GM20000 (cell line): ENCODE data around the gene RFT1.

ENCODE experiments used
- DNase-seq: peaks from one replicate; pipeline ENCODE4 v3.0.0; 2012; ENCODE audit warnings: low spot score
- TF ChIP-seq, protein P1 (sequence below): IDR thresholded peaks from 2 replicates; pipeline ENCODE4 v1.5.1; 2012; ENCODE audit warnings: mild to moderate bottlenecking, control low read depth; ENCODE audit errors: extremely low read depth, missing control alignments

RFT1 gene

DNA sequence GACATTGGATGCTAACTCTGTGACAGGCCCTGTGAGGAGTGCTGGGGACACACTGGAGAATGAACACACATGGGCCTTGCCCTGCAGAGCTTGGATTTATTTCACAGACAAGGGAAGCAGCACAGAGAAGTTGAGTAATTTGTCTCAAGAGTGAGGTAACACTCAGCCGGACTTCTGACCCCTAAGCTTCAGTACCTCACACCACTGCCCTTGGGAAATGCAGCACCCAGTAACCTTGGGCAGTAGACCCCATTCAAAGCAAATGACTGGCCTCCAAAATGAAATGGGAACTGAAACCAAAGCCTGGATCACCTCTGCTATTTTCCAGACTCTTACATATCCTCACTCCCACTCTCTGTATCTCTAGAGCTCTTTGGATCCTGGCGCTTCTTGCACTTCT, 37.3 kb downstream of the RFT1 start:
- DNase-seq = no peak

GRCh38 chr3:53092216-53092615, 38.0 kb downstream of the RFT1 start:
- DNase-seq = no peak
- TF ChIP-seq, protein P1, sequence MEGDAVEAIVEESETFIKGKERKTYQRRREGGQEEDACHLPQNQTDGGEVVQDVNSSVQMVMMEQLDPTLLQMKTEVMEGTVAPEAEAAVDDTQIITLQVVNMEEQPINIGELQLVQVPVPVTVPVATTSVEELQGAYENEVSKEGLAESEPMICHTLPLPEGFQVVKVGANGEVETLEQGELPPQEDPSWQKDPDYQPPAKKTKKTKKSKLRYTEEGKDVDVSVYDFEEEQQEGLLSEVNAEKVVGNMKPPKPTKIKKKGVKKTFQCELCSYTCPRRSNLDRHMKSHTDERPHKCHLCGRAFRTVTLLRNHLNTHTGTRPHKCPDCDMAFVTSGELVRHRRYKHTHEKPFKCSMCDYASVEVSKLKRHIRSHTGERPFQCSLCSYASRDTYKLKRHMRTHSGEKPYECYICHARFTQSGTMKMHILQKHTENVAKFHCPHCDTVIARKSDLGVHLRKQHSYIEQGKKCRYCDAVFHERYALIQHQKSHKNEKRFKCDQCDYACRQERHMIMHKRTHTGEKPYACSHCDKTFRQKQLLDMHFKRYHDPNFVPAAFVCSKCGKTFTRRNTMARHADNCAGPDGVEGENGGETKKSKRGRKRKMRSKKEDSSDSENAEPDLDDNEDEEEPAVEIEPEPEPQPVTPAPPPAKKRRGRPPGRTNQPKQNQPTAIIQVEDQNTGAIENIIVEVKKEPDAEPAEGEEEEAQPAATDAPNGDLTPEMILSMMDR = no peak

More for the DNA sequence above, 37.3 kb downstream of the RFT1 start:
- TF ChIP-seq, protein P1 = no peak

- TF ChIP-seq, protein P1 = no peak
- DNase-seq = no peak
These were observed 39.2 kb downstream of the RFT1 start for GRCh38 chr3:53091011-53091410.

DNA sequence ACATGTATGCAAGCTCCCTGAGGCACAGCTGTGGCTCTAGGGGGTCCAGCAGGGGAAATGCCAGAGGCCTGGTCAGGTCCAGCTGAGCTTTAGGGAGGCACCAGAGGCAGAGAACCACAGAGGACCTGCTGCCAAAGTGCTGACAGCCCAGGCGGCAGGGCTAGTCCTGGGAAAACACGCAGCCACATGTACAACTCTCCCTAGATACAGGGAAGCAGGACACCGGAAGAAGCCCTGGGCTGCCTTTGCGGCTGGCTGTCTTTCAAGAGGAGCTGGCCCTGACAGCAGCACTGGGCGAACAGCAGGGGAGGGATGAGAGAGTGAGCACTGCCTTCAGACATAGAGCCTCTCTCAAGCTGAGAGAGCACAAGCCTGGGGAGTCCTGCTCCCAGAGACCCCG, 40.7 kb downstream of the RFT1 start:
- no peak for DNase-seq
- TF ChIP-seq, protein P1 = no peak

- TF ChIP-seq, protein P1 = no peak
- DNase-seq = no peak
These were observed 44.8 kb downstream of the RFT1 start for GRCh38 chr3:53085476-53085875.

DNA sequence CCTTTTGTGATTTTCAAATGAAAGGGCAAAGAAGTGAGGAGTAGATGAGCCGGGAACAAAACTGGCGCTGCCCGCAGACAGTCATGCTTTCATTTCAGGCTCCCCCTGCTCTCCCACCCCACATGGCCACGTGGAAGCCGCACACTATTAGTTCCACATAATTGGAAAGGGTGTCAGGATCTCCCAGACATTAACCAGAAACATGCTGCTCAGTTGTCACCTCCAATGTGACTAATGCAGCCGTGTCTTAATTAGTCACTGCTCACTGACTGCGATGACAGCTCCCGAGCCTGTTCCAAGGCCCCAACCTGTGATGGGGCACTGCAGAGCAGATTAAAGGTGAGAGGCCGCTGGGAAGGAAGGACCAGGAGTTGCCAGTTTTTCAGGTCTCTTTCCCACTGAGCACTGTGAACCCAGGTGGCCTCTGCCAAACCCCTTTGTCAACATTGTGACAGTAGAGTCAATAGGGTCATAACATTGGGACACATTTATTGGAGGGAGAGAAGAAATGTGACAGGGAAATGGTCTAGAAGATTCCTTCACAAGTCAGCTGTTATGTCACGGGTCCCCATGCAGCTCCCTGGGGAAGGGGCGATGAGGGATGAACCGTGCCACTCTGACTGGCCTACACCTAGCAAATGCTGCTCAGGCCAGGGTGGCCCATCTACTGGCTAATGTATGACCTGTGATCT, 45.8 kb downstream of the RFT1 start:
- DNase-seq = no peak
- TF ChIP-seq, protein P1 = no peak

- no peak for DNase-seq
- TF ChIP-seq, protein P1 = no peak
These were observed 46.3 kb downstream of the RFT1 start for GRCh38 chr3:53083949-53084309.
